ENCODE results near the gene AIPL1. TPM values are rescaled to one million over a fixed set of nuclear protein-coding genes. Genes with fewer than 3 reads are reported as not detected.

The AIPL1 gene
- total and polyA plus RNA-seq, 8 donors = 0.06 TPM; not detected in 7

- Histone ChIP-seq H3K9me3 (peaks cover 0 to 3% of the 10 kb centered on the region in 2 donors), H3K27ac (no peak overlapping the region), H3K36me3 (no peaks in the 10 kb centered on the region), H3K4me1 (no peaks in the 10 kb centered on the region), H3K4me3 (no peak overlapping the region), H3K27me3 (peaks cover 0 to 44% of the 10 kb centered on the region in 2 donors)
- no peak for TF ChIP-seq CTCF (IDR thresholded peaks at IDR 0.05)
- intact Hi-C loops (cut with DNase I) = no loop called here
- DNase-seq = no peak
- ATAC-seq = no peak
Observed at GRCh38 chr17:6408276-6408675, 26.6 kb downstream of the AIPL1 start.

GRCh38 chr17:6402258-6402657, 32.7 kb downstream of the AIPL1 start:
- intact Hi-C loops (cut with DNase I) = no loop called here
- ATAC-seq (no peak), DNase-seq (no peak)
- Histone ChIP-seq H3K4me1 (no peaks in the 10 kb centered on the region), H3K27me3 (peaks cover 0 to 28% of the 10 kb centered on the region in 2 donors), H3K4me3 (no peak overlapping the region), H3K27ac (no peak overlapping the region), H3K36me3 (no peaks in the 10 kb centered on the region), H3K9me3 (peaks cover 0 to 8% of the 10 kb centered on the region in 2 donors)
- TF ChIP-seq CTCF (IDR thresholded peaks at IDR 0.05) = no peak

- ATAC-seq = no peak
- no peaks in the 10 kb centered on the region for H3K4me1 ChIP-seq
- intact Hi-C loops (cut with DNase I) = no loop called here
- H3K9me3 ChIP-seq = peaks cover 0 to 8% of the 10 kb centered on the region in 2 donors
- no peak overlapping the region for H3K27ac ChIP-seq
- no peaks in the 10 kb centered on the region for H3K36me3 ChIP-seq
- TF ChIP-seq CTCF (IDR thresholded peaks at IDR 0.05) = no peak
- no peak for DNase-seq
- no peak overlapping the region for H3K4me3 ChIP-seq
- peaks cover 0 to 34% of the 10 kb centered on the region in 2 donors for H3K27me3 ChIP-seq
Observed at GRCh38 chr17:6398955-6399354, 36.0 kb downstream of the AIPL1 start.

- no peak overlapping the region for H3K4me3 ChIP-seq
- no peak for TF ChIP-seq CTCF (IDR thresholded peaks at IDR 0.05)
Observed at GRCh38 chr17:6394055-6394606, 40.8 kb downstream of the AIPL1 start.

GRCh38 chr17:6393351-6393952, 41.5 kb downstream of the AIPL1 start:
- Histone ChIP-seq H3K27ac (no peak overlapping the region), H3K9me3 (no peaks in the 10 kb centered on the region), H3K4me1 (no peaks in the 10 kb centered on the region), H3K4me3 (no peak overlapping the region), H3K27me3 (peaks cover 0 to 44% of the 10 kb centered on the region in 2 donors), H3K36me3 (no peaks in the 10 kb centered on the region)
- intact Hi-C loops (cut with DNase I) = no loop called here
- no peak for TF ChIP-seq CTCF (IDR thresholded peaks at IDR 0.05)
- DNase-seq = no peak
- ATAC-seq = no peak

More at GRCh38 chr17:6394055-6394606, 40.8 kb downstream of the AIPL1 start:
- Histone ChIP-seq H3K4me1 (no peaks in the 10 kb centered on the region), H3K27ac (no peak overlapping the region), H3K9me3 (peaks cover 0 to 4% of the 10 kb centered on the region in 2 donors), H3K36me3 (no peaks in the 10 kb centered on the region), H3K27me3 (peaks cover 0 to 44% of the 10 kb centered on the region in 2 donors)
- intact Hi-C loops (cut with DNase I) = no loop called here
- ATAC-seq = no peak
- no peak for DNase-seq

Data from left lung (tissue), 10 donors.